ENCODE measurements around the gene BLOC1S4. TPM values are rescaled to one million over a fixed set of nuclear protein-coding genes. Genes with fewer than 3 reads are reported as not detected.

The BLOC1S4 gene
- total RNA-seq, 2 donors from 2014 or later, result 8.4 to 17.4 TPM

- Histone ChIP-seq H3K4me1 (no peaks in the 10 kb centered on the region), H3K27ac (no peak overlapping the region), H3K27me3 (no peaks in the 10 kb centered on the region), H3K36me3 (no peaks in the 10 kb centered on the region), H3K9me3 (no peaks in the 10 kb centered on the region), H3K4me3 (no peak overlapping the region)
- no peak for TF ChIP-seq CTCF (IDR thresholded peaks at IDR 0.05)
- DNase-seq (ENCODE audit: low spot score), result no peak
Observed at GRCh38 chr4:6682862-6683590, 32.9 kb upstream of the BLOC1S4 start.

GRCh38 chr4:6684656-6685055, 31.3 kb upstream of the BLOC1S4 start:
- Histone ChIP-seq H3K4me1 (peaks cover 0 to 12% of the 10 kb centered on the region in 2 donors), H3K27ac (no peak overlapping the region), H3K27me3 (no peaks in the 10 kb centered on the region), H3K36me3 (no peaks in the 10 kb centered on the region), H3K4me3 (no peak overlapping the region), H3K9me3 (no peaks in the 10 kb centered on the region)
- no peak for TF ChIP-seq CTCF (IDR thresholded peaks at IDR 0.05)
- DNase-seq (ENCODE audit: low spot score), result no peak

- H3K4me1 ChIP-seq, result peaks cover 0 to 12% of the 10 kb centered on the region in 2 donors
- no peaks in the 10 kb centered on the region for H3K9me3 ChIP-seq
- H3K27me3 ChIP-seq, result no peaks in the 10 kb centered on the region
- no peak for TF ChIP-seq CTCF (IDR thresholded peaks at IDR 0.05)
- no peaks in the 10 kb centered on the region for H3K36me3 ChIP-seq
- no peak overlapping the region for H3K4me3 ChIP-seq
- H3K27ac ChIP-seq, result no peak overlapping the region
- DNase-seq (ENCODE audit: low spot score), result no peak
Observed at GRCh38 chr4:6686104-6686787, 29.7 kb upstream of the BLOC1S4 start.

GRCh38 chr4:6687947-6688878, 27.8 kb upstream of the BLOC1S4 start:
- Histone ChIP-seq H3K36me3 (no peaks in the 10 kb centered on the region), H3K27ac (no peak overlapping the region), H3K27me3 (no peaks in the 10 kb centered on the region), H3K9me3 (no peaks in the 10 kb centered on the region), H3K4me3 (no peak overlapping the region), H3K4me1 (peaks cover 0 to 12% of the 10 kb centered on the region in 2 donors)
- TF ChIP-seq CTCF (IDR thresholded peaks at IDR 0.05), result no peak
- DNase-seq (ENCODE audit: low spot score), result no peak

GRCh38 chr4:6688879-6689505, 27.0 kb upstream of the BLOC1S4 start:
- Histone ChIP-seq H3K4me3 (no peak overlapping the region), H3K27me3 (no peaks in the 10 kb centered on the region), H3K9me3 (no peaks in the 10 kb centered on the region), H3K27ac (peak overlapping the region in 1 of 2 donors; percentile 27), H3K4me1 (peaks cover 0 to 13% of the 10 kb centered on the region in 2 donors), H3K36me3 (no peaks in the 10 kb centered on the region)
- DNase-seq (ENCODE audit: low spot score), result no peak
- TF ChIP-seq CTCF (IDR thresholded peaks at IDR 0.05), result no peak
